PC-3 (cell line): ENCODE results near the gene SDC4.

Source experiments
- EZH2 ChIP-seq: fragments of 300-600 bp; sonication (generic); IDR thresholded peaks from one replicate; pipeline ENCODE4 v1.6.1; 2017; ENCODE audit warnings: antibody characterized with exemption, mild to moderate bottlenecking, low read length; ENCODE audit not compliant: unreplicated experiment
- EZH2phosphoT487 ChIP-seq: fragments of 300-600 bp; sonication (generic); IDR thresholded peaks from 2 replicates; pipeline ENCODE4 v1.6.1; 2018; ENCODE audit warnings: mild to moderate bottlenecking, antibody characterized with exemption, low read length, borderline replicate concordance
- TF ChIP-seq, protein P1 (sequence below): fragments of 300-600 bp; sonication (generic); conservative IDR thresholded peaks from 2 replicates; pipeline ENCODE4 v1.5.1; 2017; ENCODE audit warnings: antibody characterized with exemption, low read depth, mild to moderate bottlenecking, low read length

DNA sequence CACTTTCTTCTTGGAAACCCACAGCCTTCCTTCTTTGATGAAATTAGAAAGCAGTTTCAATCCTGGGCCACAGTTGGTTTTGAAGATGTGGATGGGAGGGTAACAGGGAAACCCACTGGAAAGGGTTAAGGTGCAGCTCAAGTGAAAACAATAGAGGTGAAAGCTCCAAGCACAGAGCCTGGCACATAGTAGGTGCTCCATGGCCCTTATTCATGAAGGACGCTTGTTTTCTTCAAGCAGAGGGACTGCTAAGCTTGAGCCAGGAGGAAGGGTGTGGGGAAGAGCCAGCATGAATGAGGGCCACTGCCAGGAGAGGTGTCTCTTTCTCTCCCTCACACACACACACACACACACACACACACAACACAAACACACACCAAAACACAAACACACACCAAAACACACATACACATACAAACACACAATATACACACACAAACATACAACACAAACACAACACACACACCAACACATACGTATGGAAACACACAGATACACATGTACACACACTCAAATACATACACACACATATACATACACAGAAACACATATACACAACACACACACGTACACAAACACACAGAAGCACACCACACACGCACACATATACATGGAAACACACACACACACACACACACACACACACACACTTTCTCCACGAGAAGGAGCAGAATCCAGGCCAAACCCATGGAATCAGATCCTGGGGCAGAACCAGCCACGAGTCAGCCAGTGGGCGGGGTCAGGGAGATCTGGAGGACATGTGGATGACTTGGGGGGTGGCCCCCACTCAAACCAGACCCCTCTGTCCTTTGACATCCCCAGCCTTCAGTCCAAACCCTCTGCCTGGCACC is 65.3 kb downstream of the SDC4 start:
- TF ChIP-seq, protein P1, sequence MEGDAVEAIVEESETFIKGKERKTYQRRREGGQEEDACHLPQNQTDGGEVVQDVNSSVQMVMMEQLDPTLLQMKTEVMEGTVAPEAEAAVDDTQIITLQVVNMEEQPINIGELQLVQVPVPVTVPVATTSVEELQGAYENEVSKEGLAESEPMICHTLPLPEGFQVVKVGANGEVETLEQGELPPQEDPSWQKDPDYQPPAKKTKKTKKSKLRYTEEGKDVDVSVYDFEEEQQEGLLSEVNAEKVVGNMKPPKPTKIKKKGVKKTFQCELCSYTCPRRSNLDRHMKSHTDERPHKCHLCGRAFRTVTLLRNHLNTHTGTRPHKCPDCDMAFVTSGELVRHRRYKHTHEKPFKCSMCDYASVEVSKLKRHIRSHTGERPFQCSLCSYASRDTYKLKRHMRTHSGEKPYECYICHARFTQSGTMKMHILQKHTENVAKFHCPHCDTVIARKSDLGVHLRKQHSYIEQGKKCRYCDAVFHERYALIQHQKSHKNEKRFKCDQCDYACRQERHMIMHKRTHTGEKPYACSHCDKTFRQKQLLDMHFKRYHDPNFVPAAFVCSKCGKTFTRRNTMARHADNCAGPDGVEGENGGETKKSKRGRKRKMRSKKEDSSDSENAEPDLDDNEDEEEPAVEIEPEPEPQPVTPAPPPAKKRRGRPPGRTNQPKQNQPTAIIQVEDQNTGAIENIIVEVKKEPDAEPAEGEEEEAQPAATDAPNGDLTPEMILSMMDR = no peak
- TF ChIP-seq EZH2phosphoT487 (no peak), EZH2 (no peak)
